Gastroesophageal sphincter (tissue), 3 donors: ENCODE measurements around the gene CNOT2.

ENCODE experiments used
- EP300 ChIP-seq: sonication (generic); formaldehyde crosslinking; IDR thresholded peaks from one replicate; pipeline ENCODE4 v1.6.1; 2017; ENCODE audit warnings: antibody characterized with exemption, mild to moderate bottlenecking
- POLR2A ChIP-seq, 2 donors: fragments of 450-650 bp; IDR thresholded peaks; one replicate each; pipeline ENCODE4 v1.6.1; 2017; ENCODE audit warnings: antibody characterized with exemption in 2 of 2, mild to moderate bottlenecking in 2 of 2, moderate library complexity in 1 of 2
- POLR2AphosphoS5 ChIP-seq: sonication (generic); formaldehyde crosslinking; IDR thresholded peaks from one replicate; pipeline ENCODE4 v1.6.1; 2017; ENCODE audit warnings: antibody characterized with exemption
- TF ChIP-seq, protein P1 (sequence below), 4 experiments: fragments of 200-600 bp in 2 of 4; fragments of 450-650 bp in 2 of 4; sonication (generic) in 1 of 4; IDR thresholded peaks; one replicate each; pipeline ENCODE4 v1.5.1; 2017 to 2019; ENCODE audit warnings: antibody characterized with exemption in 4 of 4, mild to moderate bottlenecking in 2 of 4, moderate library complexity in 2 of 4

DNA sequence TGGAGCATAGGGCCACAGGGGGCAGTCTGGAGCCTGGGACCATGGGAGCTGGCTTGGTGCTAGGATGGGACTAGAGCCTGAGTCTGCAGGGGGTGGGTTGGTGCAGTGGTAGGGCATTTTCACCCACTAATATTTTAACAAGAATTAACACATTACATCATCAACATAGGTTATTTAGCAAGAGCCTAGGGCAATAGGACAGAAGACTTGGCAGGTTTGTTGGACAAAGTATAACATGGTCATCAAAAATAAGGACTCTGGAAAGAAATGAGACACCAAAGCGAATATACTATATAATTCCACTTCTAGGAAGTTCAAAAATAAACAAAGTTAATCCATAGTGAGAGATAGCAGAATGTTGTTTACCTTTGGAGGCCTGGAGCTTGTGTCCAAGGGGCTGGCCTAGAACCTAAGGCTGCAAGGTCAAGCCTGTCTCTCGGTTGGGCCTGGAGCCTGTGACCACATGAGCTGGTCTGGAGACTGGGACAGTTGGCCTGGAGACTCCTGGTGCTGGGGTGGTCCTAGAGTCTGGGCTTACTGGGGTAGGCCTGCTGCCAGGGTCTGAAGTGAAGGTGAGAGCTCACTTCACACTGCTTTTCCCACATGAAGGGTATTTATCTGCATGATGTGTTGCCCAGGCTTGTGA, 28.1 kb upstream of the CNOT2 start:
- TF ChIP-seq, protein P1, sequence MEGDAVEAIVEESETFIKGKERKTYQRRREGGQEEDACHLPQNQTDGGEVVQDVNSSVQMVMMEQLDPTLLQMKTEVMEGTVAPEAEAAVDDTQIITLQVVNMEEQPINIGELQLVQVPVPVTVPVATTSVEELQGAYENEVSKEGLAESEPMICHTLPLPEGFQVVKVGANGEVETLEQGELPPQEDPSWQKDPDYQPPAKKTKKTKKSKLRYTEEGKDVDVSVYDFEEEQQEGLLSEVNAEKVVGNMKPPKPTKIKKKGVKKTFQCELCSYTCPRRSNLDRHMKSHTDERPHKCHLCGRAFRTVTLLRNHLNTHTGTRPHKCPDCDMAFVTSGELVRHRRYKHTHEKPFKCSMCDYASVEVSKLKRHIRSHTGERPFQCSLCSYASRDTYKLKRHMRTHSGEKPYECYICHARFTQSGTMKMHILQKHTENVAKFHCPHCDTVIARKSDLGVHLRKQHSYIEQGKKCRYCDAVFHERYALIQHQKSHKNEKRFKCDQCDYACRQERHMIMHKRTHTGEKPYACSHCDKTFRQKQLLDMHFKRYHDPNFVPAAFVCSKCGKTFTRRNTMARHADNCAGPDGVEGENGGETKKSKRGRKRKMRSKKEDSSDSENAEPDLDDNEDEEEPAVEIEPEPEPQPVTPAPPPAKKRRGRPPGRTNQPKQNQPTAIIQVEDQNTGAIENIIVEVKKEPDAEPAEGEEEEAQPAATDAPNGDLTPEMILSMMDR (IDR thresholded peaks at IDR 0.05): no peak
- TF ChIP-seq POLR2A (IDR thresholded peaks at IDR 0.05): no peak
- TF ChIP-seq POLR2AphosphoS5: no peak
- TF ChIP-seq EP300: no peak
